ENCODE measurements around the gene NAIF1. TPM values are rescaled to one million over a fixed set of nuclear protein-coding genes. Genes with fewer than 3 reads are reported as not detected.

NAIF1 gene
- total RNA-seq, 1 experiment from 2014 or later = 12.4 TPM

- H3K4me1 Mint-ChIP-seq = peaks cover 55% of the 10 kb centered on the region
- peak overlapping the region; percentile 99 for H3K27ac Mint-ChIP-seq
- no peaks in the 10 kb centered on the region for H3K9me3 Mint-ChIP-seq
- H3K27me3 Mint-ChIP-seq (ENCODE audit: low read depth) = no peaks in the 10 kb centered on the region
- ChIA-PET CTCF (interaction anchor here (0.8 to 7.2 kb wide), 5 partner anchors 9 to 154 kb away, joined by 3 to 73 read pairs (median 4); no protein-coding TSS in a partner anchor), POLR2A (no interaction called here)
- ATAC-seq (no peak), DNase-seq (ENCODE audit: low spot score) (no peak)
- peaks cover 8% of the 10 kb centered on the region for H3K36me3 Mint-ChIP-seq
- no peak for TF ChIP-seq JAZF1 (CRISPR knock-in tag; IDR thresholded peaks at IDR 0.05)
- H3K4me3 Mint-ChIP-seq = no peak overlapping the region
Measured at GRCh38 chr9:128096616-128097536, 29.8 kb upstream of the NAIF1 start.

GRCh38 chr9:128094950-128095544, 27.9 kb upstream of the NAIF1 start:
- no peak overlapping the region for H3K4me3 Mint-ChIP-seq
- no peaks in the 10 kb centered on the region for H3K27me3 Mint-ChIP-seq (ENCODE audit: low read depth)
- CTCF ChIA-PET = interaction anchor here (0.8 to 7.2 kb wide), 4 partner anchors 23 to 152 kb away, joined by 3 to 73 read pairs (median 8); no protein-coding TSS in a partner anchor
- no peaks in the 10 kb centered on the region for H3K9me3 Mint-ChIP-seq
- DNase-seq (ENCODE audit: low spot score) (no peak), ATAC-seq (no peak)
- POLR2A ChIA-PET = interaction anchor here (0.5 to 1.2 kb wide), 2 partner anchors 27 to 1527 kb away, joined by 3 read pairs; no protein-coding TSS in a partner anchor
- H3K36me3 Mint-ChIP-seq = no peaks in the 10 kb centered on the region
- H3K4me1 Mint-ChIP-seq = peaks cover 50% of the 10 kb centered on the region
- peak overlapping the region; percentile 90 for H3K27ac Mint-ChIP-seq
- TF ChIP-seq ZBTB21 (CRISPR knock-in tag; IDR thresholded peaks at IDR 0.05; ENCODE audit: borderline replicate concordance) (no peak), ELF4 (CRISPR knock-in tag; IDR thresholded peaks at IDR 0.05; ENCODE audit: low read depth) (no peak), TEAD1 (CRISPR knock-in tag; IDR thresholded peaks at IDR 0.05) (no peak), NR3C1 (CRISPR knock-in tag; conservative IDR thresholded peaks at IDR 0.05; ENCODE audit: low read depth) (no peak), ZBTB43 (CRISPR knock-in tag; IDR thresholded peaks at IDR 0.05) (no peak), ZNF232 (CRISPR knock-in tag; IDR thresholded peaks at IDR 0.05) (no peak), FOXP1 (CRISPR knock-in tag; IDR thresholded peaks at IDR 0.05; ENCODE audit: borderline replicate concordance) (no peak), ZNF416 (CRISPR knock-in tag; IDR thresholded peaks at IDR 0.05) (no peak), SOX15 (CRISPR knock-in tag; IDR thresholded peaks at IDR 0.05) (no peak), NR1H2 (CRISPR knock-in tag; IDR thresholded peaks at IDR 0.05) (no peak), FOXK1 (CRISPR knock-in tag; IDR thresholded peaks at IDR 0.05) (no peak), GRHL2 (CRISPR knock-in tag; IDR thresholded peaks at IDR 0.05; ENCODE audit: insufficient replicate concordance, severe bottlenecking) (no peak), ZNF671 (CRISPR knock-in tag; IDR thresholded peaks at IDR 0.05) (no peak), RELA (CRISPR knock-in tag; IDR thresholded peaks at IDR 0.05; ENCODE audit: borderline replicate concordance) (no peak), CREM (CRISPR knock-in tag; IDR thresholded peaks at IDR 0.05) (no peak), GABPB1 (CRISPR knock-in tag; IDR thresholded peaks at IDR 0.05) (no peak), OVOL2 (CRISPR knock-in tag; IDR thresholded peaks at IDR 0.05; ENCODE audit: borderline replicate concordance) (no peak)
- TF ChIP-seq, protein P1, sequence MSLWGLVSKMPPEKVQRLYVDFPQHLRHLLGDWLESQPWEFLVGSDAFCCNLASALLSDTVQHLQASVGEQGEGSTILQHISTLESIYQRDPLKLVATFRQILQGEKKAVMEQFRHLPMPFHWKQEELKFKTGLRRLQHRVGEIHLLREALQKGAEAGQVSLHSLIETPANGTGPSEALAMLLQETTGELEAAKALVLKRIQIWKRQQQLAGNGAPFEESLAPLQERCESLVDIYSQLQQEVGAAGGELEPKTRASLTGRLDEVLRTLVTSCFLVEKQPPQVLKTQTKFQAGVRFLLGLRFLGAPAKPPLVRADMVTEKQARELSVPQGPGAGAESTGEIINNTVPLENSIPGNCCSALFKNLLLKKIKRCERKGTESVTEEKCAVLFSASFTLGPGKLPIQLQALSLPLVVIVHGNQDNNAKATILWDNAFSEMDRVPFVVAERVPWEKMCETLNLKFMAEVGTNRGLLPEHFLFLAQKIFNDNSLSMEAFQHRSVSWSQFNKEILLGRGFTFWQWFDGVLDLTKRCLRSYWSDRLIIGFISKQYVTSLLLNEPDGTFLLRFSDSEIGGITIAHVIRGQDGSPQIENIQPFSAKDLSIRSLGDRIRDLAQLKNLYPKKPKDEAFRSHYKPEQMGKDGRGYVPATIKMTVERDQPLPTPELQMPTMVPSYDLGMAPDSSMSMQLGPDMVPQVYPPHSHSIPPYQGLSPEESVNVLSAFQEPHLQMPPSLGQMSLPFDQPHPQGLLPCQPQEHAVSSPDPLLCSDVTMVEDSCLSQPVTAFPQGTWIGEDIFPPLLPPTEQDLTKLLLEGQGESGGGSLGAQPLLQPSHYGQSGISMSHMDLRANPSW (CRISPR knock-in tag; conservative IDR thresholded peaks at IDR 0.05; ENCODE audit: low read depth) = no peak
- TF ChIP-seq, protein P2, sequence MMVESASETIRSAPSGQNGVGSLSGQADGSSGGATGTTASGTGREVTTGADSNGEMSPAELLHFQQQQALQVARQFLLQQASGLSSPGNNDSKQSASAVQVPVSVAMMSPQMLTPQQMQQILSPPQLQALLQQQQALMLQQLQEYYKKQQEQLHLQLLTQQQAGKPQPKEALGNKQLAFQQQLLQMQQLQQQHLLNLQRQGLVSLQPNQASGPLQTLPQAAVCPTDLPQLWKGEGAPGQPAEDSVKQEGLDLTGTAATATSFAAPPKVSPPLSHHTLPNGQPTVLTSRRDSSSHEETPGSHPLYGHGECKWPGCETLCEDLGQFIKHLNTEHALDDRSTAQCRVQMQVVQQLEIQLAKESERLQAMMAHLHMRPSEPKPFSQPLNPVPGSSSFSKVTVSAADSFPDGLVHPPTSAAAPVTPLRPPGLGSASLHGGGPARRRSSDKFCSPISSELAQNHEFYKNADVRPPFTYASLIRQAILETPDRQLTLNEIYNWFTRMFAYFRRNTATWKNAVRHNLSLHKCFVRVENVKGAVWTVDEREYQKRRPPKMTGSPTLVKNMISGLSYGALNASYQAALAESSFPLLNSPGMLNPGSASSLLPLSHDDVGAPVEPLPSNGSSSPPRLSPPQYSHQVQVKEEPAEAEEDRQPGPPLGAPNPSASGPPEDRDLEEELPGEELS (CRISPR knock-in tag; IDR thresholded peaks at IDR 0.05) = no peak
